Spinal cord (tissue), 10 donors: ENCODE measurements around the gene CSTA. TPM values are rescaled to one million over a fixed set of nuclear protein-coding genes. Genes with fewer than 3 reads are reported as not detected.
A peak's percentile ranks its signal among the peaks of the same experiment; 100 is the strongest.

ENCODE experiments used
- DNase-seq, 6 donors: peaks; one replicate each; pipeline versions ENCODE4 v3.0.0 to v3.0.0-alpha.2; 2013 to 2015; ENCODE audit warnings: low spot score in 6 of 6, low read depth in 4 of 6
- H3K27ac ChIP-seq: one replicate; pipeline ENCODE4 v1.5.1; 2013; ENCODE audit warnings: low read depth, low read length, control low read depth
- H3K27me3 ChIP-seq: one replicate; pipeline ENCODE4 v1.6.1; 2013; ENCODE audit warnings: low read length; ENCODE audit not compliant: control insufficient read depth, insufficient read depth
- H3K36me3 ChIP-seq: one replicate; pipeline ENCODE4 v1.6.1; 2013; ENCODE audit warnings: low read length; ENCODE audit not compliant: control insufficient read depth, insufficient read depth
- H3K4me1 ChIP-seq: one replicate; pipeline ENCODE4 v1.6.1; 2013; ENCODE audit warnings: low read length; ENCODE audit not compliant: control insufficient read depth, insufficient read depth
- H3K4me3 ChIP-seq: one replicate; pipeline ENCODE4 v1.5.1; 2013; ENCODE audit warnings: low read depth, low read length, control low read depth
- H3K9me3 ChIP-seq: one replicate; pipeline ENCODE4 v1.6.1; 2013; ENCODE audit warnings: low read length; ENCODE audit not compliant: control insufficient read depth, insufficient read depth
- WGBS: methylation state at CpG from one replicate; pipeline ENCODE4 v1.1.5; 2013; ENCODE audit warnings: missing lambda C conversion rate; ENCODE audit not compliant: insufficient coverage; 5-methylcytosine and 5-hydroxymethylcytosine counted together
- polyA plus RNA-seq, 2 donors: library from polyadenylated mRNA; unstranded; fragments of 120-200 nt; gene quantifications; one replicate each; pipeline ENCODE4 v1.2.1, GENCODE V29; 2013; ENCODE audit not compliant: insufficient read length in 2 of 2
- total RNA-seq, 2 donors: library from RNA; depleted of rRNA in 1 of 2; stranded (reverse); fragments of 120-200 nt in 1 of 2; fragments of >200 nt in 1 of 2; gene quantifications; one replicate each; pipeline versions ENCODE4 v1.2.3 to v1.2.4, GENCODE V29; 2013 to 2014
- donor health status: healthy.

The CSTA gene
- total and polyA plus RNA-seq, 4 donors = 0.44 to 6.3 TPM; not detected in 2

DNA sequence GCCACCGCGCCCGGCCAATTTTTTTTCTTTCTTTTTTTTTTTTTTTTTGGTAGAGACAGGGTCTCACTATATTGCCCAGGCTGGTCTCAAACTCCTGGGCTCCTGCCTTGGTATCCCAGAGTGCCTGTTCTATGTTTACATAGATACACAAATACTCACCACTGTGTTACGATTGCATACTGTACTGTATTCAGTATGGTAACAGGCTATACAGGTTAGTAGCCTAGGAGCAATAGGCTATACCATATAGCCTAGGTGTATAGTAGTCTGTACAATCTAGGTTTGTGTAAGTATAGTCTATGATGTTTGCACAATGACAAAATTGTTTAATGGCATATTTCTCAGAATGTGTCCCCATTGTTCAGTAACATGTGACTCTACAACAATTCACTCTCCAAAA lies 26.6 kb downstream of the CSTA start:
- WGBS = no CpG with 5 or more reads among the region's 4 CpGs
- H3K9me3 ChIP-seq = no peaks in the 10 kb centered on the region

DNA sequence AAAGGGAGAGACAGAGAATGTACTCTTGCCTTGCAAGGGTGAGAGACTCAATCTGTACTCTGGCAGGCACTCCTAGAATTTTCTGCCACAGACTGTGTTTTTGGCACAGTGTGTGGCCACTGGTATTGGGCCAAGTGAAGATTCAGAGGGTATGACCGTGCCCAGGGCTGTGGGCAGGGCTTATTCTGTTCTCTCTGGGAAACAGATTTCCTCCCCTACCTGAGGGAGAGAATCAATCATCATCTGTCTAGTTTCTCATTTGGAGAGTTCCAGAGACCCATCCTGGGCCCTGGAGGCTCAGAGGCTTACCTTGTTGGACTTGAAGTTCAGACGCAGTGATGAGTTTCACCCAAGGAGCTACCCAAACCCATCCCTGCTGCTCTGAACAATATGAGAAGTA lies 28.2 kb downstream of the CSTA start:
- no peak overlapping the region for H3K27ac ChIP-seq
- 100% methylated on average over 1 of the region's 2 CpGs for WGBS
- no peak overlapping the region for H3K4me3 ChIP-seq
- H3K9me3 ChIP-seq = no peaks in the 10 kb centered on the region
- no peaks in the 10 kb centered on the region for H3K36me3 ChIP-seq
- peak in 2 of 6 donors; percentile 11 to 15 for DNase-seq
- H3K4me1 ChIP-seq = no peaks in the 10 kb centered on the region
- H3K27me3 ChIP-seq = no peaks in the 10 kb centered on the region

More for the DNA sequence above, 26.6 kb downstream of the CSTA start:
- H3K4me1 ChIP-seq = no peaks in the 10 kb centered on the region
- H3K27ac ChIP-seq = no peak overlapping the region
- DNase-seq = no peak
- no peak overlapping the region for H3K4me3 ChIP-seq
- no peaks in the 10 kb centered on the region for H3K36me3 ChIP-seq
- no peaks in the 10 kb centered on the region for H3K27me3 ChIP-seq

DNA sequence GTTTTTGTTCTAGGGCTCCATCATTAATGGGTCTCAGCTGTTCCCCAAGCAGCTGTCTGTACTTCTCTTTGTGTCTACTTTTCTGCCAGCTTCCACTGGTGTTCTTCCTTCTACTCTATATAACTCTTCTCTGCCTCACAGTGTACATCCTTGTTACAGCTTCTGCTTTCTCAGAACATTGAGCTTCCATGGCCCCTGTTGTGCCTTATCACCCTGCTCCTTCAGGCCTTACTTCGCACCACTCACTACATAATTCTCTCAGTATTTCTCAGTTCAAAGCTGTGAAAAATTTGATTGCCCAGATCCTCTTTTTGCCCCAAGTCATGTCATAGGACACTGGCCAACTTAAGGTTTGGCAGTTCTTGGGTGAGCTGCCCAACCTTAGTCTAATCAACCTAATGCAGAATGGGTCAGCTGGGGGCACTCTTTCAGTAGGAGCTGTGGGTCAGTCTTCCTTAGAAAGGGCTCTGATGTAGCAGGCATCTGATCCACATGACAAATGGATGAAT lies 28.9 kb downstream of the CSTA start:
- WGBS = 89% methylated on average over 1 of the region's 1 CpG
- no peak overlapping the region for H3K4me3 ChIP-seq
- H3K9me3 ChIP-seq = no peaks in the 10 kb centered on the region
- H3K36me3 ChIP-seq = no peaks in the 10 kb centered on the region
- no peak overlapping the region for H3K27ac ChIP-seq
- no peaks in the 10 kb centered on the region for H3K4me1 ChIP-seq
- DNase-seq = no peak
- no peaks in the 10 kb centered on the region for H3K27me3 ChIP-seq

DNA sequence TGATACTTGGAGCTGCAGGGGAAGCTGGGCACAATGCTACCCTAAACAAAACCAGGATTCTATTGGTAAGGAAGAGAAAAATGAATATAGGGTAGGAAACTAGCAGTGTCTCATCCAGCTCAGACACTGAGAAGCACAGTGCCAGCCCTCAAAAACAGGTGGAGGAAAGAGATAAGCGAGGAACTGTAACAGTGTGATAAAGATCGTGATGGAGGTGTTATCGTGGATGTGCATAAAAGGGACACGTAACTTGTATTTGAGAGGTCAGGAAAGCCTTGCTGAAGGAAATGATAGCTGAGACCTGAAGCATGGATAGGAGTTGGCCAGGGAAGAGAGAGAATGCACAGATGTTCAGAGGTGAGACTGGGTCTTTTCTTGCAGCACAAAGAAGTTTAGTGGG lies 30.6 kb downstream of the CSTA start:
- Histone ChIP-seq H3K4me1 (no peaks in the 10 kb centered on the region), H3K36me3 (no peaks in the 10 kb centered on the region), H3K27ac (no peak overlapping the region), H3K27me3 (no peaks in the 10 kb centered on the region), H3K4me3 (no peak overlapping the region), H3K9me3 (no peaks in the 10 kb centered on the region)
- 89% methylated on average over 4 of the region's 4 CpGs for WGBS
- DNase-seq = no peak

DNA sequence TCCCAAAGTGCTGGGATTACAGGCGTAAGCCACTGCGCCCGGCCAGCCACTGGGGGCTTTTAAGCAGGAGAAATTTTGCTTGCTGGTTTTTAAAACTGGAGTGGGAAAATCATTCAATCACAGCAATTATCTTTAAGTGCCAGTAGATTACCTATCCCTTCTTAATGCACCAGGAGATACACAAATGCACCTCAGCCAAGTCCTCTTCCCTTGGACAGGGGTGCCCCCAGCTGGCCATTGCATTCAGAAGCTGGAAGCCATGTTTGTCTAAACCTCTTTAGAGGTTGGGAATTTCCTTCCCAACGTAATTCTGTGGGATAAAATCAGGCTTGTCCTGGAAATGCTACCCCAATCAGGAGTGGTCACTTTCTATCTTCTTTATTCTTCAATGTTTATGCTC lies 31.4 kb downstream of the CSTA start:
- no peaks in the 10 kb centered on the region for H3K36me3 ChIP-seq
- H3K4me1 ChIP-seq = no peaks in the 10 kb centered on the region
- H3K9me3 ChIP-seq = no peaks in the 10 kb centered on the region
- no peak overlapping the region for H3K4me3 ChIP-seq
- no peak overlapping the region for H3K27ac ChIP-seq
- WGBS = no CpG with 5 or more reads among the region's 4 CpGs
- DNase-seq = peak in 3 of 6 donors; percentile 2 to 81 (median 34)
- no peaks in the 10 kb centered on the region for H3K27me3 ChIP-seq

DNA sequence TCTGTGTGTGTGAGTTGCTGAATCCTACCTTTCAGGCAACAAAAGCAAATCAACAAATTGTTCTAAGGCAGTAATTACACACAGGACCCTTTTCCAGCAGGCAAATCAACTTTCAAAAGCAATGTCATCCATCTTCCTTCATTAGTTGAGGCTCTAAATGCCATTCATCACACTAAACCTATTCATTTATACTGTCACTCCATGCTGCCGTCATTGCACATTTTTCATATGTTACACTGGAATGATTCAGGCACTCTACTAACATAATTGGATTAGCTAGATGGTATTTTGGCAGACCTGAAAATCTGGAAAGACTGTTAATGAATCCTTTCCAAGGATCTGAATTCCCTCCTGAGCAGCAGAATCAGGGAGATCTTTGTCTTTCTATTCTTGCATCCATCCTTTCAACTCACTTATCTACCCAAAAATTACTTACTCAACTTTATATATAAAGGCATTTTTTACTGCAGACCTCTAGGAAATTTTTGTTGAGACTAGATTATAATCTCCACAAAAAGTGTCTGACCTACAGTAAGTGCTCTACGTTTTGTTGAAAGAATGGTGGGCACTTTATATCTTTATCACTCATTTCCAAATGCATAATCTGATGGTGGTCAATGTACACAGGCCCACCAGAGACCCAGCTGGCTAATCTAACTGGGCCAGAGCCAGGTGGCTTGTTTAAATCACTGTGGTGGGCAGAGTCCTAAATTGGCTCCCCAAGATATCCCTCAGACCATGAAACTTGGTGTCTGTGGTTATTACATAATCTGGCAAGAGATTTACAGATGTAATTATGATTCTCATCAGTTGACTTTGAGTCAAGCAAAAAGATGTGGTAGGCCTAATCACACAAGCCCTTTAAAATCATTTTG lies 33.0 kb downstream of the CSTA start:
- no CpG with 5 or more reads among the region's 2 CpGs for WGBS
- Histone ChIP-seq H3K4me1 (no peaks in the 10 kb centered on the region), H3K9me3 (no peaks in the 10 kb centered on the region), H3K36me3 (peaks cover 7% of the 10 kb centered on the region), H3K4me3 (no peak overlapping the region), H3K27me3 (no peaks in the 10 kb centered on the region), H3K27ac (no peak overlapping the region)
- peak in 2 of 6 donors; percentile 26 to 31 for DNase-seq

DNA sequence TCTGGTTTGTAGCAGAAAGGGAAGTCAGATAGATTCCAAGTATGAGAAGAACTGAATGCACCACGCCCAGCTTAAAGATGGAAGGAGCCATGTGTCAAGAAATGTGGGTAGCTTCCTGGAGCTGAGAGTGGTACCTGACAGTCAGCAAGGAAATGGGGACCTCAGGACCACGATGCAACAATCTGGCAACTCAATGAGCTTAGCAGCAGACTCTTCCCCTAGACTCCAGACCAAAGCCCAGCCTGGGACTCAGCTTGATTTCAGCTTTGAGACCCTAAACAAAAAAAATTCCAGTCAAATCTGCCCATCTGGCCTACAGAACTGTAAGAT lies 33.6 kb downstream of the CSTA start:
- WGBS = 100% methylated on average over 1 of the region's 2 CpGs
- H3K27me3 ChIP-seq = no peaks in the 10 kb centered on the region
- DNase-seq = no peak

DNA sequence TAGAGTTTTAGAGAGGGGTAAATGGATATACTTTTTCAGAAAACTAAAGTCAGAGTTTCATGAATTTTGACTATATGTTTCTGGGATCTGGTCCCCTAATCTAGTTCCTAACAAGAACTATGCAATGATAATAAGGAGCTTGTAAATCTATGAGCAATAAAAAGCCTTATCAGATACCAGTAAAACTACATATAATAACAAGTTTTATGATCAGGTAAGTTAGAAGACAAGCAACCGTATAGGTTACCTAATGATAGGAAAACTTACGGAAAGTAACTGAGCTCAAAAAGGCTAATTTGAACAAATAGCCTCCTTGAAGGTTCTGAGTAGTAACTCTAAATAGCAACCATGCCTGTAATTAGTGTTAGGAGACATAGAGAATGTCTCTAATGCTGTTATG lies 37.0 kb downstream of the CSTA start:
- WGBS = no CpG with 5 or more reads among the region's 2 CpGs
- H3K9me3 ChIP-seq = no peaks in the 10 kb centered on the region
- H3K27me3 ChIP-seq = no peaks in the 10 kb centered on the region
- DNase-seq = no peak
- H3K27ac ChIP-seq = no peak overlapping the region
- H3K4me1 ChIP-seq = no peaks in the 10 kb centered on the region
- H3K36me3 ChIP-seq = peaks cover 19% of the 10 kb centered on the region
- H3K4me3 ChIP-seq = no peak overlapping the region

More for the DNA sequence above, 33.6 kb downstream of the CSTA start:
- Histone ChIP-seq H3K36me3 (peaks cover 7% of the 10 kb centered on the region), H3K9me3 (no peaks in the 10 kb centered on the region), H3K4me1 (no peaks in the 10 kb centered on the region), H3K27ac (no peak overlapping the region), H3K4me3 (no peak overlapping the region)

DNA sequence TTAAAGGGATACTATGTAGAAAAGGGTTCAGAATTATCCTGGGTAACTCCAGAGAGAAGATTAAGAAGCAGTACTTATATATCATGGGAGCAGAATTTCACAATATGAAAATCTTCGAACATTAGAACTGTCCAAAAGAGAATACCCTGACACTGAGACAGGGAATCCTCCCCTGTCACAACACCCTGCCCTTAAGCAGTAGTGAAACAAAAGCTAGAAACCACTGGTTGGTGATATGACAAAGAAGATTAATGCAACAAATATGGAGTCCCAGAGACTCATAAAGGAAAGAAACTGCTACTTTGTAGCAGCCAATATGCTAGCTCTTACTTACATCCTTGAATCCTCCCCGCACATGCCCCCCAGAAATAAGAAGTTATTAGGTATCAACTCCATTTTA lies 39.4 kb downstream of the CSTA start:
- no peak overlapping the region for H3K4me3 ChIP-seq
- H3K36me3 ChIP-seq = peaks cover 20% of the 10 kb centered on the region
- H3K27me3 ChIP-seq = no peaks in the 10 kb centered on the region
- H3K4me1 ChIP-seq = no peaks in the 10 kb centered on the region
- no peak for DNase-seq
- no peak overlapping the region for H3K27ac ChIP-seq
- no peaks in the 10 kb centered on the region for H3K9me3 ChIP-seq
- WGBS = no CpG with 5 or more reads among the region's 2 CpGs

DNA sequence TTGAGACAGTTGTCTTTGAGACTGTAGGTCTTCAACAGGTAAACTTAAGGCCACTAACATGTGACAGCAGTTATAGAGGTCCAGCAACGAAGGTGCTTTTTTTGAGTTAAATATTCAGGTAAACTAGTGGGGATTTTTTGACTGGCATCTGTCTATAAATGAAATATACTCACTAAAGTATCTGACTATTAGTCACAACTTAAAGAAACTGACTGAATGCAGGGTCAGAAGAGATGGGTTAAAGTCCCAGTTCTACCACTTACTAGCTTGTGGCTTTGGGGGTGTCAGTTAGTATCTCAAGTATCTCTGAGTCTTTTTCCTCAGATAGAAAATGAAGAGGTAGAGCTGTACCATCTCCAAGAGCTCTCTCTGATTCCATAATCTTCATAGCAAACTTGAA lies 40.0 kb downstream of the CSTA start:
- Histone ChIP-seq H3K4me1 (no peaks in the 10 kb centered on the region), H3K36me3 (peaks cover 23% of the 10 kb centered on the region), H3K9me3 (no peaks in the 10 kb centered on the region), H3K27ac (no peak overlapping the region), H3K4me3 (no peak overlapping the region), H3K27me3 (no peaks in the 10 kb centered on the region)
- no CpG with 5 or more reads among the region's 1 CpG for WGBS
- no peak for DNase-seq
